ENCODE results near the gene TSPAN5. TPM values are rescaled to one million over a fixed set of nuclear protein-coding genes. Genes with fewer than 3 reads are reported as not detected.

TSPAN5 gene
- total RNA-seq, 1 experiment from 2014 or later: 41.8 TPM

- Histone ChIP-seq H3K36me3 (ENCODE audit: low read depth, low read length) (no peaks in the 10 kb centered on the region), H3K4me2 (ENCODE audit: low read length) (no peak overlapping the region), H3K27me3 (ENCODE audit: low read length) (no peaks in the 10 kb centered on the region), H4K20me1 (ENCODE audit: low read length) (no peaks in the 10 kb centered on the region), H3F3A (ENCODE audit: low read length, unreplicated experiment) (no peaks in the 10 kb centered on the region), H2AFZ (ENCODE audit: low read length) (no peak overlapping the region), H3K9me3 (ENCODE audit: low read length) (no peaks in the 10 kb centered on the region), H3K27ac (ENCODE audit: low read length) (no peak overlapping the region), H3K4me3 (ENCODE audit: low read length) (no peak overlapping the region), H3K9ac (ENCODE audit: low read length) (no peak overlapping the region), H3K79me2 (ENCODE audit: low read length) (peaks cover 98% of the 10 kb centered on the region), H3K9me2 (replicated peaks; ENCODE audit: low read length) (no peaks in the 10 kb centered on the region), H3K4me1 (ENCODE audit: insufficient read depth, low read length) (0 out of 2 replicates have a peak, but pooled peaks cover 4% of the 10 kb centered on the region)
- intact Hi-C loops (cut with micrococcal nuclease): no loop called here
- BruUV-seq (replicated peaks): no TSS peak
- ChIA-PET CTCF (no interaction called here), POLR2A (ENCODE audit: unreplicated experiment) (no interaction called here)
- ATAC-seq: no peak
- TF ChIP-seq CTCF (conservative IDR thresholded peaks at IDR 0.05; ENCODE audit: low read depth, low read length): no peak
- DNase-seq: no peak
Observed at GRCh38 chr4:98612318-98613250, 45.8 kb downstream of the TSPAN5 start.

- TF ChIP-seq CTCF (conservative IDR thresholded peaks at IDR 0.05; ENCODE audit: low read depth, low read length) (no peak), EZH2phosphoT487 (IDR thresholded peaks at IDR 0.05; ENCODE audit: borderline replicate concordance, low read length) (no peak), EZH2 (IDR thresholded peaks at IDR 0.05; ENCODE audit: low read length, unreplicated experiment) (no peak)
- Histone ChIP-seq H3K4me2 (ENCODE audit: low read length) (no peak overlapping the region), H3K9me3 (ENCODE audit: low read length) (no peaks in the 10 kb centered on the region), H2AFZ (ENCODE audit: low read length) (no peak overlapping the region), H3K9ac (ENCODE audit: low read length) (no peak overlapping the region), H3K27ac (ENCODE audit: low read length) (no peak overlapping the region), H3F3A (ENCODE audit: low read length, unreplicated experiment) (no peaks in the 10 kb centered on the region), H3K9me2 (replicated peaks; ENCODE audit: low read length) (no peaks in the 10 kb centered on the region), H3K36me3 (ENCODE audit: low read depth, low read length) (no peaks in the 10 kb centered on the region), H4K20me1 (ENCODE audit: low read length) (no peaks in the 10 kb centered on the region), H3K4me3 (ENCODE audit: low read length) (no peak overlapping the region), H3K79me2 (ENCODE audit: low read length) (peaks cover 98% of the 10 kb centered on the region), H3K27me3 (ENCODE audit: low read length) (no peaks in the 10 kb centered on the region), H3K4me1 (ENCODE audit: insufficient read depth, low read length) (0 out of 2 replicates have a peak, but pooled peaks cover 4% of the 10 kb centered on the region)
- intact Hi-C loops (cut with micrococcal nuclease): no loop called here
- no TSS peak for BruUV-seq (replicated peaks)
- ChIA-PET POLR2A (ENCODE audit: unreplicated experiment) (no interaction called here), CTCF (no interaction called here)
- ATAC-seq (no peak), DNase-seq (no peak)
Observed at GRCh38 chr4:98611677-98612317, 46.6 kb downstream of the TSPAN5 start.
